GM23338 (cell line): Measurements from ENCODE around the gene RANBP6. TPM values are rescaled to one million over a fixed set of nuclear protein-coding genes. Genes with fewer than 3 reads are reported as not detected.

Source experiments
- ATAC-seq: fragments of 200-7000 bp; cut with Tn5 transposase; 3 replicates; pipeline ENCODE4 v1.9.1; 2020
- DNase-seq: peaks from one replicate; pipeline ENCODE4 v3.0.0-alpha.2; 2015; ENCODE audit warnings: low spot score
- H2AFZ ChIP-seq: fragments of 200-600 bp; sonication (generic); 2 replicates; pipeline ENCODE4 v1.8.0; 2016; ENCODE audit warnings: antibody characterized with exemption, mild to moderate bottlenecking, moderate library complexity
- H3F3A ChIP-seq: fragments of 200-600 bp; sonication (generic); replicated peaks from 2 replicates; pipeline ENCODE4 v1.8.0; 2017; ENCODE audit warnings: antibody characterized with exemption, mixed run types, low read depth
- H3K27ac ChIP-seq: fragments of 200-600 bp; sonication (generic); 2 replicates; pipeline ENCODE4 v1.6.1; 2016; ENCODE audit warnings: low read depth
- H3K27me3 ChIP-seq: fragments of 200-600 bp; sonication (generic); 2 replicates; pipeline ENCODE4 v1.8.0; 2016; ENCODE audit warnings: mild to moderate bottlenecking, mixed run types, moderate library complexity; ENCODE audit not compliant: insufficient read depth
- H3K36me3 ChIP-seq: fragments of 200-600 bp; sonication (generic); 2 replicates; pipeline ENCODE4 v1.8.0; 2016; ENCODE audit warnings: mild to moderate bottlenecking; ENCODE audit not compliant: insufficient read depth
- H3K4me1 ChIP-seq: fragments of 200-600 bp; sonication (generic); 2 replicates; pipeline ENCODE4 v1.8.0; 2016; ENCODE audit warnings: mild to moderate bottlenecking, moderate library complexity; ENCODE audit not compliant: insufficient read depth
- H3K4me2 ChIP-seq: fragments of 200-600 bp; sonication (generic); 2 replicates; pipeline ENCODE4 v1.7.1; 2017; ENCODE audit warnings: mixed run types
- H3K4me3 ChIP-seq: fragments of 200-600 bp; sonication (generic); 2 replicates; pipeline ENCODE4 v1.6.1; 2016; ENCODE audit warnings: mixed run types
- H3K79me2 ChIP-seq: fragments of 200-600 bp; sonication (generic); replicated peaks from 2 replicates; pipeline ENCODE4 v1.8.0; 2017; ENCODE audit warnings: mild to moderate bottlenecking; ENCODE audit not compliant: insufficient read depth
- H3K9me2 ChIP-seq: fragments of 200-600 bp; sonication (generic); 2 replicates; pipeline ENCODE4 v1.8.0; 2017; ENCODE audit not compliant: insufficient read depth
- H4K20me1 ChIP-seq: fragments of 200-600 bp; sonication (generic); replicated peaks from 2 replicates; pipeline ENCODE4 v1.8.0; 2017; ENCODE audit warnings: mild to moderate bottlenecking; ENCODE audit not compliant: insufficient read depth
- H3K27ac Mint-ChIP-seq: 2 replicates; pipeline ENCODE4 v1.8.0; 2020; ENCODE audit warnings: inconsistent platforms, mild to moderate bottlenecking, moderate library complexity, mixed read lengths
- H3K27me3 Mint-ChIP-seq: 3 replicates; pipeline ENCODE4 v1.8.0; 2022; ENCODE audit warnings: low read depth, mild to moderate bottlenecking, moderate library complexity, mixed read lengths, inconsistent platforms; ENCODE audit not compliant: insufficient read depth, poor library complexity
- H3K36me3 Mint-ChIP-seq: 3 replicates; pipeline ENCODE4 v1.8.0; 2021; ENCODE audit warnings: low read depth, mild to moderate bottlenecking, inconsistent platforms, moderate library complexity, mixed read lengths
- H3K4me1 Mint-ChIP-seq: 3 replicates; pipeline ENCODE4 v1.8.0; 2020; ENCODE audit warnings: mild to moderate bottlenecking, inconsistent platforms, mixed read lengths
- H3K4me3 Mint-ChIP-seq: 3 replicates; pipeline ENCODE4 v1.8.0; 2021; ENCODE audit warnings: moderate library complexity, mild to moderate bottlenecking, inconsistent platforms, mixed read lengths
- H3K9me3 Mint-ChIP-seq: 3 replicates; pipeline ENCODE4 v1.8.0; 2020; ENCODE audit warnings: moderate library complexity, mild to moderate bottlenecking, inconsistent platforms, mixed read lengths
- CREB1 ChIP-seq: fragments of 250-450 bp; sonication (Bioruptor Pico); IDR thresholded peaks from 2 replicates; pipeline ENCODE4 v1.5.0; 2020; ENCODE audit warnings: low read depth, mild to moderate bottlenecking, moderate library complexity
- ETS1 ChIP-seq: IDR thresholded peaks from 2 replicates; pipeline ENCODE4 v1.6.1; 2016; ENCODE audit warnings: antibody characterized with exemption
- JUNB ChIP-seq: IDR thresholded peaks from one replicate; pipeline ENCODE4 v1.6.1; 2016; ENCODE audit warnings: antibody characterized with exemption; ENCODE audit not compliant: unreplicated experiment
- NANOG ChIP-seq: IDR thresholded peaks from 2 replicates; pipeline ENCODE4 v1.6.1; 2016; ENCODE audit warnings: antibody characterized with exemption, borderline replicate concordance
- REST ChIP-seq: IDR thresholded peaks from one replicate; pipeline ENCODE4 v1.6.1; 2018; ENCODE audit warnings: antibody characterized with exemption; ENCODE audit not compliant: unreplicated experiment
- STAT1 ChIP-seq: IDR thresholded peaks from one replicate; pipeline ENCODE4 v1.6.1; 2016; ENCODE audit warnings: antibody characterized with exemption; ENCODE audit not compliant: unreplicated experiment
- ZNF114 ChIP-seq: fragments of 250-450 bp; sonication (Bioruptor Pico); IDR thresholded peaks from 2 replicates; pipeline ENCODE4 v1.5.0; 2020; ENCODE audit warnings: mild to moderate bottlenecking, moderate library complexity
- ZNF331 ChIP-seq: fragments of 250-450 bp; sonication (Bioruptor Pico); IDR thresholded peaks from 2 replicates; pipeline ENCODE4 v1.5.0; 2020; ENCODE audit warnings: low read depth, mild to moderate bottlenecking, moderate library complexity
- polyA plus RNA-seq: library from polyadenylated mRNA; unstranded; fragments of >200 nt; fragmentation: Nextera tagmentation; extraction: Ambion mirVana; gene quantifications from 2 replicates; pipeline ENCODE4 v1.2.1, GENCODE V29; 2016
- total RNA-seq: library from RNA; depleted of rRNA; stranded (reverse); fragments of >200 nt; shearing (Covaris generic); gene quantifications from 2 replicates; pipeline ENCODE4 v1.2.3, GENCODE V29; 2014
- TF ChIP-seq, protein P1 (sequence below), 2 experiments: fragments of 200-600 bp in 1 of 2; sonication (generic) in 1 of 2; conservative IDR thresholded peaks; 2 replicates each; pipeline versions ENCODE4 v1.5.1 to v1.6.1; 2016 to 2017; ENCODE audit warnings: antibody characterized with exemption in 2 of 2, low read depth in 2 of 2, mild to moderate bottlenecking in 2 of 2, moderate library complexity in 1 of 2

RANBP6 gene
- total and polyA plus RNA-seq, 2 experiments from 2014 or later = 9.4 to 26.4 TPM

GRCh38 chr9:5976674-5977397, 38.6 kb downstream of the RANBP6 start:
- Histone ChIP-seq H3K36me3 (0 out of 2 replicates have a peak, but pooled peaks cover 5% of the 10 kb centered on the region), H3K4me2 (no peak overlapping the region), H3K4me3 (no peak overlapping the region), H3K4me1 (no peaks in the 10 kb centered on the region), H4K20me1 (no peaks in the 10 kb centered on the region; the same call in 1 of the 2 replicates), H3F3A (no peaks in the 10 kb centered on the region), H3K27me3 (no peaks in the 10 kb centered on the region), H3K79me2 (no peaks in the 10 kb centered on the region), H3K27ac (no peak overlapping the region), H3K9me2 (no peaks in the 10 kb centered on the region), H2AFZ (no peak overlapping the region)
- DNase-seq (no peak), ATAC-seq (no peak)
- Mint-ChIP-seq H3K9me3 (no peaks in the 10 kb centered on the region; the same call in 1 of the 3 replicates), H3K27me3 (peaks cover 3% of the 10 kb centered on the region), H3K36me3 (peaks cover 22% of the 10 kb centered on the region; the same call in 2 of the 3 replicates), H3K27ac (no peak overlapping the region), H3K4me1 (no peaks in the 10 kb centered on the region), H3K4me3 (no peak overlapping the region)
- no peak for TF ChIP-seq ZNF114 (CRISPR knock-in tag)
- no peak for TF ChIP-seq STAT1
- no peak for TF ChIP-seq ETS1
- no peak for TF ChIP-seq REST
- no peak for TF ChIP-seq CREB1
- no peak for TF ChIP-seq ZNF331 (CRISPR knock-in tag)
- no peak for TF ChIP-seq JUNB

- Histone ChIP-seq H3K4me3 (no peak overlapping the region), H3F3A (no peaks in the 10 kb centered on the region), H3K4me1 (no peaks in the 10 kb centered on the region), H3K4me2 (no peak overlapping the region), H3K27me3 (no peaks in the 10 kb centered on the region), H3K36me3 (0 out of 2 replicates have a peak, but pooled peaks cover 5% of the 10 kb centered on the region), H2AFZ (no peak overlapping the region), H3K9me2 (no peaks in the 10 kb centered on the region), H3K27ac (no peak overlapping the region), H4K20me1 (no peaks in the 10 kb centered on the region), H3K79me2 (no peaks in the 10 kb centered on the region)
- Mint-ChIP-seq H3K4me1 (no peaks in the 10 kb centered on the region), H3K27me3 (peaks cover 3% of the 10 kb centered on the region), H3K27ac (peak overlapping the region; percentile 10), H3K9me3 (no peaks in the 10 kb centered on the region; the same call in 1 of the 3 replicates), H3K4me3 (no peak overlapping the region), H3K36me3 (peaks cover 22% of the 10 kb centered on the region; the same call in 2 of the 3 replicates)
- DNase-seq = no peak
- TF ChIP-seq, protein P1, sequence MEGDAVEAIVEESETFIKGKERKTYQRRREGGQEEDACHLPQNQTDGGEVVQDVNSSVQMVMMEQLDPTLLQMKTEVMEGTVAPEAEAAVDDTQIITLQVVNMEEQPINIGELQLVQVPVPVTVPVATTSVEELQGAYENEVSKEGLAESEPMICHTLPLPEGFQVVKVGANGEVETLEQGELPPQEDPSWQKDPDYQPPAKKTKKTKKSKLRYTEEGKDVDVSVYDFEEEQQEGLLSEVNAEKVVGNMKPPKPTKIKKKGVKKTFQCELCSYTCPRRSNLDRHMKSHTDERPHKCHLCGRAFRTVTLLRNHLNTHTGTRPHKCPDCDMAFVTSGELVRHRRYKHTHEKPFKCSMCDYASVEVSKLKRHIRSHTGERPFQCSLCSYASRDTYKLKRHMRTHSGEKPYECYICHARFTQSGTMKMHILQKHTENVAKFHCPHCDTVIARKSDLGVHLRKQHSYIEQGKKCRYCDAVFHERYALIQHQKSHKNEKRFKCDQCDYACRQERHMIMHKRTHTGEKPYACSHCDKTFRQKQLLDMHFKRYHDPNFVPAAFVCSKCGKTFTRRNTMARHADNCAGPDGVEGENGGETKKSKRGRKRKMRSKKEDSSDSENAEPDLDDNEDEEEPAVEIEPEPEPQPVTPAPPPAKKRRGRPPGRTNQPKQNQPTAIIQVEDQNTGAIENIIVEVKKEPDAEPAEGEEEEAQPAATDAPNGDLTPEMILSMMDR (conservative IDR thresholded peaks at IDR 0.05; ENCODE audit: low read depth in 2 of 2) = no peak
- TF ChIP-seq CREB1 (no peak), ZNF331 (CRISPR knock-in tag) (no peak), NANOG (no peak)
- ATAC-seq = no peak
Measured at GRCh38 chr9:5971740-5972139, 43.7 kb downstream of the RANBP6 start.
